AG10803 (cell line): Measurements from ENCODE around the gene CHRNA5.

Experiments used
- DNase-seq: peaks from one replicate; pipeline ENCODE4 v3.0.0; 2010; ENCODE audit warnings: low read depth
- H3K4me3 ChIP-seq: 2 replicates; pipeline ENCODE4 v1.5.1; 2011; ENCODE audit warnings: mild to moderate bottlenecking, low read length, control low read depth
- TF ChIP-seq, protein P1 (sequence below): conservative IDR thresholded peaks from 2 replicates; pipeline ENCODE4 v1.5.1; 2011; ENCODE audit warnings: mild to moderate bottlenecking, low read length, control low read depth, inconsistent platforms

CHRNA5 gene

DNA sequence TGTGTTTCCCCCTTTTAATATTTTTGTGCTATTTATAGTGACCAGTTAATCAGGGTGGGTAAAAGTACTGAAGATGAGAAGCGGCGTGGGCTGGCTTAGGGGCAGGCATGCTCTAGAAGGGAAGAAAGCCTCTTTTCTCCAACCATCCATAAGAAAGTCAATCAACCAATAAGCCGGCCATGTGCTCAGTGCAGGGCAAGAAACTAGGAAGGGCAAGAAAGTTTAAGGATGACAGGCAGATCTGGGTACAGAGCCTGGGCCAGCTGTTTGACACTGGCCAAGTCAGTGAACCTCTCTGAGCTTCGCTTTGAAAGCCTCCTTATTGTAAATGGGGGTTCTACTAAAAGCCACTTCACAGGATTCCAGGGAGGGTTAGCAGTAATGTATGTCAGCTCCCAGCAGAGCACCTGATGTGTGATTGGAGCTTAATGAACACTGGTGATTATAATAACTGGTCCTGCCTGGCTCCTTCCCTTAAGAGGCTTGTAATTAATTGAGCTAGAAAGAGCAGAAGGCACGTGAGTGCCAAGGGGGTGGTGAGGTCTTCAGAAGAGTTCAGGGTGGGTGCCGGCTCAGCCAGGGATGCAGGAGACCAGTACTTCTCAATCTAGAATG lies 61.2 kb downstream of the CHRNA5 start:
- no peak for DNase-seq
- TF ChIP-seq, protein P1, sequence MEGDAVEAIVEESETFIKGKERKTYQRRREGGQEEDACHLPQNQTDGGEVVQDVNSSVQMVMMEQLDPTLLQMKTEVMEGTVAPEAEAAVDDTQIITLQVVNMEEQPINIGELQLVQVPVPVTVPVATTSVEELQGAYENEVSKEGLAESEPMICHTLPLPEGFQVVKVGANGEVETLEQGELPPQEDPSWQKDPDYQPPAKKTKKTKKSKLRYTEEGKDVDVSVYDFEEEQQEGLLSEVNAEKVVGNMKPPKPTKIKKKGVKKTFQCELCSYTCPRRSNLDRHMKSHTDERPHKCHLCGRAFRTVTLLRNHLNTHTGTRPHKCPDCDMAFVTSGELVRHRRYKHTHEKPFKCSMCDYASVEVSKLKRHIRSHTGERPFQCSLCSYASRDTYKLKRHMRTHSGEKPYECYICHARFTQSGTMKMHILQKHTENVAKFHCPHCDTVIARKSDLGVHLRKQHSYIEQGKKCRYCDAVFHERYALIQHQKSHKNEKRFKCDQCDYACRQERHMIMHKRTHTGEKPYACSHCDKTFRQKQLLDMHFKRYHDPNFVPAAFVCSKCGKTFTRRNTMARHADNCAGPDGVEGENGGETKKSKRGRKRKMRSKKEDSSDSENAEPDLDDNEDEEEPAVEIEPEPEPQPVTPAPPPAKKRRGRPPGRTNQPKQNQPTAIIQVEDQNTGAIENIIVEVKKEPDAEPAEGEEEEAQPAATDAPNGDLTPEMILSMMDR, result no peak

DNA sequence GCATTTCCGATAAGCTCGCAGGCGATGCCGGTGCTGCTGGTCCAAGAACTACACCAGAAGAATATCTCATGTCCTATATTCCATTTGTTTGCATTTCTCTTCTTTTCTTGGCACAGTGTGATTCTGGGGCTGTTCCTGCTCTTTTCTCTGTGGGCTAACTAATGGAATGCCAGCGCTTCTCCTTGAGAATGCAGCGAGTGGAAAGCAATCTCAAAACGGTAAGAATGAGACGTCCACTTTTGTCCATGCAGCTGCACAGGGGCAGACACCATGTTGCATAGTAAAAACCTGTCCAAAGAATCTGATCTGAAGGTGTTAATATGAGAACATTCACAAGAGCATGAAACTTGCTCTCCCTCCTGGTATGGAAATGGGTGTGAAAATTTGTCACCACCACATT lies 62.0 kb downstream of the CHRNA5 start:
- TF ChIP-seq, protein P1, result no peak
- no peak for DNase-seq
- no peak overlapping the region for H3K4me3 ChIP-seq

More for the DNA sequence above, 61.2 kb downstream of the CHRNA5 start:
- no peak overlapping the region for H3K4me3 ChIP-seq

DNA sequence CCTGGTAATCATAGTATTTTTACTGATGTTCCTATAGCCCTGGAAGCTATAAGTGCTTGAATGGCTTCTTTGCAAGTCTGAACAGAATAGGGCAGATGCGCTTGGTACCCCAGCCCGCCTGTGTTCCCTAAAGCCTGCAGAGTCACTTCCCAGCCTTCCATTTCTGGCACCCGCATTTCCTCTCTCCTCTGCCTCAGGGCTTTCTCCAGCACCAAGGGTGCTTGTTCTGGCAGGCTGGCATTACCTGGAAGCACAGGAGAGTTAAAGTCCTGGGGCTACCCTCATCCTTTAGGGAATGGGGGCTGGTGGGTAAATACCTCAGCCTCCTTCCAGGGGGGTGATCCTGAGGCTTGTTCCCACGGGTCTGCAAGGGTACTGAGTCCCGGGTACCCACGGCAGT lies 62.9 kb downstream of the CHRNA5 start:
- DNase-seq, result no peak
- no peak overlapping the region for H3K4me3 ChIP-seq
- TF ChIP-seq, protein P1, result no peak

DNA sequence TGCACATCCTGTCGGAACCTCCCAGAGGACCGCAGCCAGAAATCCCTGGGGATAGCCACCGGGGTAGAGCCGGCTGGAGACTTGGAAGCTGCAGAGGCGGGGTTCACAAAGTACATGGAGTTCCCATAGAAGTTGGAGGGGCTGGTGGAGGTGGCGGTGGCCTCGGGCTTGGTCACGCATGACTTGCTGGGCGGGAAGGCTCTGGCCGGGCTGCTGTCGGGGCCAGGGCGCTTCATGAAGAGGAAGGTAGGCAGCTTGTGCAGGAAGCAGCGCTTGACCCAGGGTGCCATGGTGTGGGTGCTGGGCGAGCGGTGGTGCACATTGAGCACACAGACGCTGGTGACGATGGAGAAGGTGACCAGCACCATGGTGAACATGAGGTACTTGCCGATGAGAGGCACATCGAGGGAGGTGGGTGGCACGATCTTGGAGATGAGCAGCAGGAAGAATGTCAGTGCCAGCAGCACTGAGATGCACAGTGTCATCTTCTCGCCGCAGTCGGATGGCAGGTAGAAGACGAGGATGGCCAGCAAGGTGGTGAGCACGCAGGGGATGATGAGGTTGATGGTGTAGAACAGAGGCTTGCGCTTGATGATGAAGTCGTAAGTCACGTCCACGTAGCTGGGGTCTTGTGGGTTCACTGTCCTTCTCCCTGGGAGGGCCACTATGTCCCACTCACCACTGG lies 63.9 kb downstream of the CHRNA5 start:
- H3K4me3 ChIP-seq, result no peak overlapping the region
- no peak for DNase-seq
- TF ChIP-seq, protein P1, result no peak

DNA sequence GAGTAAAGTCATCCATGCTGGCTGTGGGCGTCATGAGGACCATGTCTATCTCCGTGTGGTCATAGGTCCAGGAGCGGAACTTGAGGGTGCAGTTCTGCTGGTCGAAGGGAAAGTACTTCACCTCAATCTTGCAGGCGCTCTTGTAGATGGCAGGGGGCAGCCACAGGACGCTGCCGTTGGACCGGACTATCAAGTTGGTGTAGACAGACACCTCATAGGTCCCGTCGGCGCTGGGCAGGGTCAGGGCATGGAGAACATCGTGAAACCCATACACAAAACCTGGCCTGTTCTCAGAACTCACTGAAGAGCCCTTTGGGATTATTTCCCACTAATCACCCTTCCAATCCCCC lies 64.4 kb downstream of the CHRNA5 start:
- no peak overlapping the region for H3K4me3 ChIP-seq
- TF ChIP-seq, protein P1, result no peak
- no peak for DNase-seq

DNA sequence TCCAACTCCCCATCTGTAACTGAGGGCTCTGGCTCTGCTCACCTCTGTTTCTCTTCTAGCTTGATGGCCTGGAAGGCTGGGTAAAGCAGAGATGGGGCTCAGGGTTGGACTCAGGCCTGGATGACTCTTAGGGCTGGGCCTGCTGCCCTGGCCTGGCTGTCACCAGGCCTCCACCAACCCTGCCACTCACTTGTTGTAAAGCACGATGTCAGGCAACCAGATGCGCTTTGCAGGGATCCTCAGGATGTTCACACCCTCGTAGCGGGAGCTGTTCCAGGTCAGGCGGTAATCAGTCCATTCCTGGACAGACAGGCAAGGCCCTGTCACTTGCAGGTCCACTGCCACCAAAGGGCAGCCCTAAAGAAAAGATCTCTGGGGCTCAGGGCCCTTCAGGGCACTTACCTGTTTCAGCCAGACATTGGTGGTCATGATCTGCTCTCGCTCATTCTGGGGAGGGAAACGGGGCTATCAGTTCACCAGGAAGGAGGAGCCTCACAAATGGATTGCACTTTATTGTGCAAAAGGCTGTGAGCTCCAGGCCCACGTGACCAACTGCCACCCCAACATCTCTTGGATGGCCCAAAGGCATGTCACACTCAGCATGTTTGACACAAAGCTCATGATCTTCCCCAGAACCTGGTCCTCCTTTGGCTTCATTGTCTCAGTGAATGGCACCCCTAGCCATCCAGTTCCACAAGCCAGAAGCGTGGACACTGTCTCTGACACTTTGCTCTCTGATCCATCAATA lies 65.7 kb downstream of the CHRNA5 start:
- H3K4me3 ChIP-seq, result no peak overlapping the region
- TF ChIP-seq, protein P1, result no peak
- DNase-seq, result no peak
